T-helper 2 cell treated with Interferon-gamma antibody and Interleukin-4, amounts not matched to agents 5 μg/mL and 100 μg/mL, for 36 hours (primary cell): ENCODE data around the gene GGT1.

Experiments used
- DNase-seq: peaks from one replicate; pipeline ENCODE4 v3.0.0; 2021; ENCODE audit warnings: low spot score
- H3K27ac Mint-ChIP-seq: one replicate; pipeline ENCODE4 v1.8.0; 2021; ENCODE audit warnings: mild to moderate bottlenecking, mixed read lengths
- H3K27me3 Mint-ChIP-seq: one replicate; pipeline ENCODE4 v1.8.0; 2021; ENCODE audit warnings: low read depth, mixed read lengths
- H3K36me3 Mint-ChIP-seq: one replicate; pipeline ENCODE4 v1.8.0; 2021; ENCODE audit warnings: low read depth, mixed read lengths
- H3K4me1 Mint-ChIP-seq: one replicate; pipeline ENCODE4 v1.8.0; 2021; ENCODE audit warnings: low read depth, mixed read lengths
- H3K4me3 Mint-ChIP-seq: one replicate; pipeline ENCODE4 v1.8.0; 2022; ENCODE audit warnings: mild to moderate bottlenecking, moderate library complexity, mixed read lengths
- H3K9me3 Mint-ChIP-seq: one replicate; pipeline ENCODE4 v1.8.0; 2021; ENCODE audit warnings: mixed read lengths

The GGT1 gene

DNA sequence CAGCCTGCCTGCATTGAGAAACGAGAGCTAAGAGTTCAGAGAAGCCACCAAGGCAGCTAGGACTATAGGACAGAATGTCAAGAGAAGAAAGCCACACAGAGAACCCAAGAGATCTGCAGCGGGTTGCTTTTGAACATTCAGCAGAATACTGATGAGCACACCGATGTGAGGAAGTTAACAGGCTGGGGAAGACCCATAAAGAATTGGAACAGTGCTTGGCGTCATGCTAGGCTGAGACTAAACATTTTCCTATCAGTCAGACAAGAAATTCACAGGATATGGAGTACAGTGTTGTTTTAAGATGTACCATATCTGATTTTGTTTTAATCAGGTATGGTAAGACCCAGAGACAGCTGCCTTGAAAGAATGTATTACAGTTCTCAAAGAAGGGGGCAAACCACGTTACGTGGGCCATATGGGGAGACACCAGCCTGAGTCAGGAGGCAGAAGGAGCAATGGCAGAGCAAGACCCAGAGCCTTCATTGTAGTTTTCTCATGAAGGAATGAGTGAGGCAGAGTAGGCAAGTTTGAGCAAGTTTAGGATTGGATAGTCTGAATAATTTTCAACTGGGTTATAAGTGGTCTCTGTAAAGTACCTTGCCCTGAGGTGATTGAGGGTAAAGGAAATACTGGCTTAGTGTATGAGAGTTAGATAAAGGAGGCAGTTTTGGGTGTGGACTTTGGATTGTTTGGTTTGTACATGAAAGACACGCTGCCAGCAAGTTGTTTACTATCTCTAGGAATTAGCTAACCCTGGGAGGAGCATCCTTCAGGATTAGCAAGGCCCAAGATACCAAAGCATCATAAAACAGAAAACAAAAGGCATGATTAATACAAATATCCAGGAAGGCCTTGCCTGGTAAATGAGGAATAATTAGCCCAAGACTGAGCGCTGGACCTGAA is 24.4 kb upstream of the GGT1 start:
- peaks cover 5% of the 10 kb centered on the region for H3K4me1 Mint-ChIP-seq
- no peak for DNase-seq
- H3K36me3 Mint-ChIP-seq = peaks cover 19% of the 10 kb centered on the region
- H3K27me3 Mint-ChIP-seq = no peaks in the 10 kb centered on the region
- no peak overlapping the region for H3K4me3 Mint-ChIP-seq
- H3K9me3 Mint-ChIP-seq = no peaks in the 10 kb centered on the region
- no peak overlapping the region for H3K27ac Mint-ChIP-seq

DNA sequence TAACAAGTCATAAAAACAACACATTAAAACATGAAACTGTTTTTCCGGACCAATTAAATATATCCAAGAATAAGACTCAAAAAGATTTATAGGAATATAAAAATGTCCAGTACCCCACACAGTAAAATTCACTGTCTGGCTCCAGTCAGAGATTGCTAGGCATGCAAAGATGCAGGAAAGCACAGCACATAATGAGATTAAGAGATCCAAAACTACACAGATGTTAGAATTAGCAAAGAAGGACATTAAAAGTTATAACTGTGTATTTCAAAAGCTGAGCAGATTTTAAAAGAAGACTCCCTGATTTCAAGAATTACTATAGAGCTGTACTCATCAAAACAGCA is 23.8 kb upstream of the GGT1 start:
- Mint-ChIP-seq H3K36me3 (peaks cover 19% of the 10 kb centered on the region), H3K9me3 (no peaks in the 10 kb centered on the region), H3K27ac (no peak overlapping the region), H3K4me3 (no peak overlapping the region), H3K4me1 (peaks cover 5% of the 10 kb centered on the region), H3K27me3 (no peaks in the 10 kb centered on the region)
- no peak for DNase-seq

DNA sequence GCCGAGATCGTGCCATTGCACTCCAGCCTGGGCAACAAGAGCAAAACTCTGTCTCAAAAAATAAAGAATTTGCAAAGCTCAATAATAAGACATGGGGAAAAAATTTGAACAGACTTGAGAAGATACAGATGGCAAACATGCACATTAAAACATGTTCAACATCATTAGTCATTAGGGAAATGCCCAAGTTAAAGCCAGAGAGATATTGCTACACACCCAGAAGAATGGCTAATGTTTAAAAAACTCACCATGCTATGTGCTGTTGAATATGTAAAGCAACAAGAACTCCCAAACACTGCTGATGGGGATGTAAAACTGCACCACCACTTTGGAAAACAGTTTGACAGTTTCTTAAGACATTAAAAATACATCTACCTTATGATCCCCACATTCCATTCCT is 22.7 kb upstream of the GGT1 start:
- Mint-ChIP-seq H3K36me3 (peaks cover 11% of the 10 kb centered on the region), H3K27ac (no peak overlapping the region), H3K4me1 (peaks cover 5% of the 10 kb centered on the region), H3K4me3 (no peak overlapping the region), H3K27me3 (no peaks in the 10 kb centered on the region), H3K9me3 (no peaks in the 10 kb centered on the region)
- no peak for DNase-seq

DNA sequence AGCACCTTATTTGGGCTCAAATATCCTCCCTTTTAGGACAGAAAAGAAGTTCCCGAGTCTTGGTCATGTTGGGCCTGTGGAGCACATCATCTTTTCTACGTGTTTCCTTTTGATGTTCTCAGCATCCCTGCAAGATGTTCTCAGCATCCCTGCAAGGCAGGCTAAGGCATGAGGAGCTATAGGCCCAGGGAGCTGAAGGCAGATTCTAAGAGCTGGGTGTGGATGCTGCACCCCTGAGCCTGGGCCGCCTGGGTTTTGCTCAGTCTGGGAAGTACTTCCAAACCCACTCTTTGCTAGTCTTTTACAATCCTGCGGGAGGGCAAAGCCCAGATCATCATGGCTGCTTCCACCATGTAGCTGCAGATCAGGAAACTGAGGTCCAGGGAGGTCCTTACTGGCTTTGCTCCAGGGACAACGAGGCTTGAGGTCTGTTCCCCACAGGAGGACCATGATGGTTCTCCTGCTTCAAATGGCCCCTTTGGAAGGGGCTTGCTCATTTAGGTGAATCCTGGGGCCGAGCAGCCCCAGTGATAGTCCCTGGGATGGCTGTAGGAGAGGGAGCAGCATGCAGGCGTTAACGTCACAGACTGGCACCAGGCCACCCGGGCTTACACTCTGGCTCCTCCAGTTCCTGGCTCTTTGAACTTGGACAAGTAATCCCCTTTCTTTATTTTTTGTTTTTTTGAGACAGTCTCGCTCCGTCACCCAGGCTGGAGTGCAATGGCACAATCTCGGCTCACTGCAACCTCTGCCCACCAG is 20.8 kb upstream of the GGT1 start:
- H3K27me3 Mint-ChIP-seq = no peaks in the 10 kb centered on the region
- peaks cover 3% of the 10 kb centered on the region for H3K36me3 Mint-ChIP-seq

DNA sequence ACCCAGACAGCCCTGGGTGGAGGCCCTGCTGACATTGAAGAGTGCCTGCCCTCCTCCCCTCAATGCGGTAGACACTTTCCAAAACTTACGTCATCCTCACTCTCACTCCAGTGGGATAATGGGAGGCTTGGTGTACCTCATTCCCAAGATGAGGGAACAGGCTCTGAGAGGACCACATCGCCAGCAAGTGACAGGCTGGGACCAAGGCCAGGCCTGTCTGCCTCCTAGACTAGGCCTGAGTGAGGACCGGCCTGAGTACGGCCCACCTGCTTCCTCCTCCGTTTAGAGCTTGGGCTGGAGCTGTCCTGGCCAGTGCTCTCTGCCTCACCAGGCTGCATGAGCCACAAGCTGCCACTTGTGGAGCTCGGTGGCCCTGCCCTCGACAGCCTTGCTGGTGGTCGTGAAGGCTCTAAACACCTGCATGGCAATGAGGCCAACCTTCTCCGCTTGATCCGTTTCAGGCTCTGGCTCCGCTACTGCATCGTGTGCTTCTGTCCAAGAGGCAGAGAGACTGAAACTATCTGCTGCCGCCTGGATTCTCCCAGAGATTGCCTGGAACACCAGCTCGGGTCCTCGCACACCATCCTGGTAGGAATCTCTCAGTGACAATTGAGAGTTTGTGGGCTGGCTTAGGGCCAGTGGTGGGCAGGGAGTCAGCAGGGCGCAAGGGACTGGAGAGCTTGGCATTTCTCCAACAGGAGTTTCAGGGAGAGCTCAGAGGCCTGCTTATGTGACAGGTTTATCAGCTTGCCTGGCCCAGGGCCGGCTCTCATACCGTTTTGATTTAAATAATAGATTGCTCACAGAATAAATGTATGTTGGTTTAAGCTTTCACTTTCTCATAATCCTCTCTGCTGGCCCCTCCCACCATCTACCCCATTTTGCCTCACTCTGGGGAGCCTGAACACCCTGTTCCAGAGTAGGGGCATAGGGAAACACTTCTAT is 19.5 kb upstream of the GGT1 start:
- DNase-seq = no peak
- peaks cover 2% of the 10 kb centered on the region for H3K4me1 Mint-ChIP-seq
- no peaks in the 10 kb centered on the region for H3K9me3 Mint-ChIP-seq
- no peak overlapping the region for H3K4me3 Mint-ChIP-seq
- H3K27me3 Mint-ChIP-seq = no peaks in the 10 kb centered on the region
- no peaks in the 10 kb centered on the region for H3K36me3 Mint-ChIP-seq
- H3K27ac Mint-ChIP-seq = no peak overlapping the region

More for the DNA sequence above, 20.8 kb upstream of the GGT1 start:
- Mint-ChIP-seq H3K9me3 (no peaks in the 10 kb centered on the region), H3K4me1 (peaks cover 2% of the 10 kb centered on the region), H3K27ac (no peak overlapping the region), H3K4me3 (no peak overlapping the region)
- no peak for DNase-seq

DNA sequence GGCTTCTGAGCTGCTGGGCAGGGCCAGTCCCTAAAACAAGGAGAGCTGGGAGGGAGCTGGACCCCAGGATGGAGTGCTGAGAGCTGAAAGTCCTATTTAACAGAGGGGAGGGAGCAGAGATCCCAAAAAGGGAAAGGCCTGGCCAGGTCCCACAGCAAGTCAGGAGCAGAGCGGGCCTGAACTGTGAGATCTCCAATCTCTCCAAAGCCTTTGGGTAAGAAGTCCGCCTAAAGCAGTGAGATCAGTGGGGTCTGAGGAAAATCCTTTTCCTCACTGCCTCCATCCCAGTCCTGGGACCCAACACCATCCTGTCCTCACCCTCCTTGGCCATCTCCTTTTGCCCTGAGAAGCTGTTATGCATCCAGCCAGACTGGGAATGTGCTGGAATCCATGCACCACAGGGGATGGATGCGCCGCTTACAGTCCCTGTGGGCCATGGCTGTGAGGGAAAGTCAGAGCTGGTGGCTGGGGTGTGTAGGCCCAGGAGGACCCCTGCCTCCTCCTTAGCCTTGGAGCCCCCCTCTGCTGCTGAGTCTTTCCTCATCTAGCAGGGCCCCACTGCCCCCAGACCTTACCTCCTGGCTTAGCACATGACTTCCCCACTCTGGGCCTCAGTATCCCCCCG is 18.7 kb upstream of the GGT1 start:
- Mint-ChIP-seq H3K36me3 (no peaks in the 10 kb centered on the region), H3K27ac (no peak overlapping the region), H3K9me3 (no peaks in the 10 kb centered on the region), H3K4me3 (no peak overlapping the region), H3K27me3 (no peaks in the 10 kb centered on the region), H3K4me1 (peaks cover 2% of the 10 kb centered on the region)
- DNase-seq = no peak

DNA sequence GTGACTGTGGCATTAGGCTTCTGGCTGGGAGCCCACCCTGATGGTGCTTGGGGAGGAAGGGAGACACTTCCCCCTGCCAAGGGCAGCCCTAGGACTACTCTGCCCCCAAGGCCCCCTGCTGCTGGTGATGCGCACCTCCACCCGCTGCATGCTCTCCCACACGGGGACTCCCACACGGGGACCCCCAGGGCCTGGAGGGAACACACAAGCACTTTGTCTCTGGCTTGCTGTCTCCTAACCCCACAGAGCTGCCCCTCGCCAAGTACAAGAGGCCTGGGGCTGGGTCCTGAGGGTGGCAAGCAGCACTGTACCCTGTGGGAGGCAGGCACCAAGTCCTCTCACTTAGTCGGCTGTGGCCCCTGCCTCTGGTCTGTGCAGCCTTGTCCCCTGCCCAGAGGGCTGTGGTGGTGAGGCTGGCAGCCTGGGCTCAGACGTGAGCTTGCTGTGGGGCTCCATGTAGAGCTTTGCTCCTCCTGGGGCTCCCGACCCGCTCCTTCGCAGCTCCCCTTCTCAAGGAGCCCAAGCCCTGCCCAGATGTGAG is 18.1 kb upstream of the GGT1 start:
- H3K36me3 Mint-ChIP-seq = no peaks in the 10 kb centered on the region

DNA sequence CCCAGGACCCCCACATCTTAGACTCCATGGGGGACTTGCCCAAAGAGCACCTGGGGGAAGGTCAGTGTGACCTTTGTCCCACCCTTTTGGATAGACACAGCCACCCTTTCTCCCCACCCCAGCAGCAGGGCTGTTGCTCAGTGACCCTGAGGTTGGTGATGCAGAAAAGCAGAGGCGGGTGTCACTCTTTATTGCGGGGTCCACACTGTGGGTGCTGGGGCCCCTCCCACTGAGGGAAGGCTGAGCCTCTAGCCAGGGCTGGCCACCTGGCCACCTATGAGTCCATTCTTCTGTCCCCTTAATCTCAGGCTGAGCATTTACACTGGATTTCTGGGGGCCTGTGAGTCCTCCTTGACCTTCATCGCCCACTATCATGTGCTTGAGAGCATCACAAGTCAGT is 17.5 kb upstream of the GGT1 start:
- no peaks in the 10 kb centered on the region for H3K27me3 Mint-ChIP-seq
- no peaks in the 10 kb centered on the region for H3K4me1 Mint-ChIP-seq
- no peak overlapping the region for H3K4me3 Mint-ChIP-seq
- H3K36me3 Mint-ChIP-seq = no peaks in the 10 kb centered on the region
- DNase-seq = no peak
- H3K9me3 Mint-ChIP-seq = no peaks in the 10 kb centered on the region
- no peak overlapping the region for H3K27ac Mint-ChIP-seq

More for the DNA sequence above, 18.1 kb upstream of the GGT1 start:
- no peak overlapping the region for H3K4me3 Mint-ChIP-seq
- H3K4me1 Mint-ChIP-seq = peaks cover 2% of the 10 kb centered on the region
- H3K27me3 Mint-ChIP-seq = no peaks in the 10 kb centered on the region
- no peak overlapping the region for H3K27ac Mint-ChIP-seq
- no peaks in the 10 kb centered on the region for H3K9me3 Mint-ChIP-seq
- no peak for DNase-seq

DNA sequence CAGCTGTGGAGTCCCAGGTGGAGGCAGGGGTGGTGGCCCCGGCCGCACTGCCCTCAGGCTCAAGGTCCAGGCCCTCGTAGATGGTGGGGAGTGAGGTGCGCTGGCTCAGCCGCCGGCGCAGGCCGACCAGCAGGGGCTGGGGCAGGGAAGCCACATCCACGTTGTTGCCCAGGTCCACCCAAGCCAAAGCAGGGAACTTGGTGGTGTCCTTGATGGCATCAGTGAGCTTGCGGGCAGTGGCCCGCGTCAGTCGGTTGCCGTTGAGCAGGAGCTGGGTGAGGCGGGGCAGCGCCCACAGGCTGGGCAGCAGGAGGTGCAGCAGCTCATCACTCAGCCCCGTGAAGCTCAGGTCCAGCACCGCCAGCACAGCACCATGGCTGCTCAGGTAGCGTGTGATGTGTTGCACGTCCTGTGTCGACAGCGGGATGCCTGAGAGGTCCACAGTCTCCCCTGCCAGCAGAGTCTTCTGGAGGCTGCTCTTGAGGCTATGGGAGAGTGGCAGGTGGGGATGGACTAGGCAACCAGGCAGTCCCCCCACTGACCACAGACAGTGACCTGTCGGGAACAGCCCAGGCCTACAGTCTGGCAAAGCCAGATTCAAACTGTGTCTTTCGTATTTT is 17.0 kb upstream of the GGT1 start:
- no peak for DNase-seq
- Mint-ChIP-seq H3K27ac (no peak overlapping the region), H3K27me3 (no peaks in the 10 kb centered on the region), H3K4me3 (no peak overlapping the region), H3K36me3 (no peaks in the 10 kb centered on the region), H3K4me1 (no peaks in the 10 kb centered on the region), H3K9me3 (no peaks in the 10 kb centered on the region)

DNA sequence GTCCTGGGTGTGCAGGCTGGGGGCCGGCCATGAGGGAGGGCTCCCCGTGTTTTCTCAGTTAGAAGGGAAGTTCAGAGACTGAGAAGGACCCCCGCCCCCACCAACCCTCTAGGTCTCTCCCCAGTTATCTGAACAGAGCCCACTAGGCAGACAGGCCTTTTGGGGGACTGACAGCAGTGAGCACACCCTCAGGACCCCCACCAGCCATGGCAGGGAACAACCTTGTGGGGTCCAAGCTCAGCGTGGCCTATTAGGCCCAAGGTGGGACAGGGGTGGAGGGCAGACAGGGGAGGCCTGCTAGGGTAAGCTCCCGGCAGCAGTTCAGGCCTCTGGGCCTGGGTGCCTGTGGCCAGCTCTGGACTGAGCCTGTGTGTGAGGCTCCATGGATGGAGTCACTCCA is 15.7 kb upstream of the GGT1 start:
- no peaks in the 10 kb centered on the region for H3K27me3 Mint-ChIP-seq
- DNase-seq = no peak
- H3K9me3 Mint-ChIP-seq = no peaks in the 10 kb centered on the region
- H3K36me3 Mint-ChIP-seq = no peaks in the 10 kb centered on the region
- H3K27ac Mint-ChIP-seq = no peak overlapping the region
- H3K4me1 Mint-ChIP-seq = no peaks in the 10 kb centered on the region
- no peak overlapping the region for H3K4me3 Mint-ChIP-seq

DNA sequence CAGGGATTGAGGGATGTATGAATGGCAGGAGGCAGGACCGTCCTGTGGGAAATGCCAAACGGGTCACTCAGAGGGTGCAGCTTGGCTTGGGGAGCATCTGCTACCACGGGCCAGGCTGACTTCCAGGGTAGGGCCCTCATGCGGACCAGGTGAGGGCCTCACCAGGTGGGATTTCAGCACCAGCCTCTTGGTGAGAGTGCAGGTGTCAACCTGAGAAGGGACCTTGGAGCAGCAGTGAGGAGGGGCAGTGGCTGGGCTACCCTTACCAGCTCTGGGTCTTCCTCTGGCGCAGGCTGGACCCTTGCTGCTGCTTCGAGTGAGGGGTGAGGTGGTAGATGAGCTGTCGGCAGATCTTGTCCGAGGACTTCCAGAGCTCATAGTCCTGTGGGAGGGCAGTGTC is 15.0 kb upstream of the GGT1 start:
- Mint-ChIP-seq H3K27ac (no peak overlapping the region), H3K36me3 (no peaks in the 10 kb centered on the region), H3K27me3 (no peaks in the 10 kb centered on the region), H3K9me3 (no peaks in the 10 kb centered on the region), H3K4me3 (no peak overlapping the region), H3K4me1 (peaks cover 1% of the 10 kb centered on the region)
- DNase-seq = no peak

DNA sequence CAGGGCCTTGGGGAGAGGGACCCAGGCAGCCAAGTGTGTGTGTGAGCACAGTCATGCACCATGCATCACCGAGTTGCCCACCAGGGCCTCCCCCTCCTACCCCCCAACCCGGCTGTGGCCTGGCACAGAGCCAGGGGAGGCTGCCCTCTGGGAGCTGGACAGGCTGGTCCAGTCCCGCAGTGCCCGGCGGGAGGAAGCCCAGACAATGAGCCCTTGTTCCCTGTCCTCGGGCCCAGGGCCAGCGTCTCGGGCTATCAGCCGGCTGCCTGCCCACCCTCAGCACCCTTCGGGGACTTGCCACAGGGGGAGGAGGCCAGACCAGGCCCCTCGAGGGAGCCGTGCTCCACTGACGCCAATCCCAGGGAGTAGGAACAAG is 14.6 kb upstream of the GGT1 start:
- H3K9me3 Mint-ChIP-seq = no peaks in the 10 kb centered on the region
- no peaks in the 10 kb centered on the region for H3K27me3 Mint-ChIP-seq
- H3K27ac Mint-ChIP-seq = no peak overlapping the region

More for the DNA sequence above, 14.6 kb upstream of the GGT1 start:
- Mint-ChIP-seq H3K4me1 (peaks cover 1% of the 10 kb centered on the region), H3K36me3 (no peaks in the 10 kb centered on the region), H3K4me3 (no peak overlapping the region)
- no peak for DNase-seq
